ENCODE measurements around the gene MAP3K3. TPM values are rescaled to one million over a fixed set of nuclear protein-coding genes. Genes with fewer than 3 reads are reported as not detected.

MAP3K3 gene
- total and polyA plus RNA-seq, 9 of the 15 experiments (the other 6 are each of a cell fraction or from before 2014, with no cell fraction given) = 0.69 to 16.5 (median 12.1) TPM

DNA sequence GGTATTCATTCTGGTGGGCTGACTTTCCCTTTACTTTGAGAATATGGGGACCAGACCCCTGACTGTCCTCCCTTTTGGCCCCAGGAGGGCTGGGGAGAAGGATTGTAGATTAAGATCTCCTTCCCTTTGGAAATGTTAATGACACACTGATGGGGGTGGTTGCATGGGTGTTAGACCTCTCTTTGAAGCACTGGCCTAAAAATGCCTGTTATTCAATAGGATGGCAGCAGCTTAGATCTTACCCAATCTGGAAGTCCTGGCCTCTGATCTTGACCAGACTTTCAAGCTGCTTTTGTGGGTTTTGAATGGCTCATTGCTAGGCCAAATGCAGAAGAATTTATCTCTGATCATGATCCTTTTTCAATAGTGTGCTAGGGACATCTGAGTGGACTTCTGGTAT, 25.7 kb downstream of the MAP3K3 start:
- ChIA-PET CTCF (ENCODE audit: low intra/inter-chr PET ratio) (no interaction called here), POLR2A (interaction anchor here (0.6 to 2.3 kb wide), 2 partner anchors 11 to 14 kb away, joined by 4 to 7 read pairs; no protein-coding TSS in a partner anchor)
- Histone ChIP-seq H3K4me2 (ENCODE audit: insufficient read depth, low read length) (no peak overlapping the region), H3K79me2 (ENCODE audit: control insufficient read depth, insufficient read depth, low read length) (no peaks in the 10 kb centered on the region), H3K9ac (ENCODE audit: insufficient read depth in 1 of 2, low read depth in 2 of 2, low read length in 2 of 2) (no peak overlapping the region), H3K4me1 (replicated peaks in 1 of 2; ENCODE audit: control insufficient read depth in 2 of 2, insufficient read depth in 2 of 2, low read length in 2 of 2) (no peaks in the 10 kb centered on the region), H2AFZ (ENCODE audit: low read depth, low read length) (no peak overlapping the region), H3K4me3 (no peak overlapping the region), H3K9me3 (replicated peaks; ENCODE audit: control insufficient read depth, insufficient read depth, low read depth, low read length) (no peaks in the 10 kb centered on the region), H3K9me1 (ENCODE audit: control insufficient read depth, insufficient read depth, low read length) (no peaks in the 10 kb centered on the region), H3K27ac (ENCODE audit: extremely low read depth, low read depth, low read length) (no peak overlapping the region), H3K27me3 (ENCODE audit: control insufficient read depth in 2 of 2, insufficient read depth in 2 of 2, low read length in 2 of 2) (no peaks in the 10 kb centered on the region), H4K20me1 (replicated peaks; ENCODE audit: control insufficient read depth, insufficient read depth, low read length) (no peaks in the 10 kb centered on the region), H3K36me3 (ENCODE audit: control insufficient read depth, insufficient read depth, low read length) (peaks cover 19% of the 10 kb centered on the region; the same call in 2 of the 3 replicates)
- TF ChIP-seq ARID4B (CRISPR knock-in tag; IDR thresholded peaks at IDR 0.05) = no peak
- no peak for TF ChIP-seq OTX1 (CRISPR knock-in tag; IDR thresholded peaks at IDR 0.05)
- TF ChIP-seq RCOR1 (IDR thresholded peaks at IDR 0.05; ENCODE audit: borderline replicate concordance in 1 of 2, low read depth in 2 of 2, low read length in 2 of 2) = no peak
- TF ChIP-seq L3MBTL2 (IDR thresholded peaks at IDR 0.05) = no peak
- TF ChIP-seq MAX (CRISPR knock-in tag; IDR thresholded peaks at IDR 0.05) = no peak
- no peak for TF ChIP-seq NR1H2 (CRISPR knock-in tag; IDR thresholded peaks at IDR 0.05)
- no peak for TF ChIP-seq CREB3L1 (IDR thresholded peaks at IDR 0.05; ENCODE audit: borderline replicate concordance, low read depth)
- TF ChIP-seq POLR2AphosphoS2 (IDR thresholded peaks at IDR 0.05; ENCODE audit: low read length) = no peak
- no peak for TF ChIP-seq ZBTB1 (CRISPR knock-in tag; IDR thresholded peaks at IDR 0.05; ENCODE audit: borderline replicate concordance, low read depth)
- TF ChIP-seq ZNF224 (CRISPR knock-in tag; IDR thresholded peaks at IDR 0.05) = no peak
- TF ChIP-seq SRF (CRISPR knock-in tag; IDR thresholded peaks at IDR 0.05) = no peak
- no peak for TF ChIP-seq ZNF263 (CRISPR knock-in tag; IDR thresholded peaks at IDR 0.05; ENCODE audit: borderline replicate concordance)
- no peak for TF ChIP-seq CHCHD3 (CRISPR knock-in tag; IDR thresholded peaks at IDR 0.05)
- no peak for TF ChIP-seq ZNF561 (CRISPR knock-in tag; conservative IDR thresholded peaks at IDR 0.05)
- ATAC-seq (no peak), DNase-seq (ENCODE audit: extremely low read depth in 1 of 4, low spot score in 3 of 4) (no peak), FAIRE-seq (no peak)
- no TSS peak for BruUV-seq (replicated peaks)
- intact Hi-C loops (cut with micrococcal nuclease) (no loop called here), in situ Hi-C loops (cut with MboI) (no loop called here)
